SK-N-SH treated with all-trans-retinoic acid at 6 μM for 48 hours (cell line): ENCODE results near the gene ATXN10.

ENCODE experiments used
- ATAC-seq: fragments of 200-7000 bp; cut with Tn5 transposase; 3 replicates; pipeline ENCODE4 v1.9.1; 2020; ENCODE audit warnings: mild to moderate bottlenecking, moderate library complexity
- ARNTL ChIP-seq: fragments of 450-650 bp; formaldehyde crosslinking; IDR thresholded peaks from 2 replicates; pipeline ENCODE4 v1.5.0; 2020; ENCODE audit warnings: low read depth, mild to moderate bottlenecking, moderate library complexity, borderline replicate concordance
- GLIS3 ChIP-seq: fragments of 250-450 bp; sonication (Bioruptor Pico); IDR thresholded peaks from 2 replicates; pipeline ENCODE4 v1.5.0; 2020; ENCODE audit warnings: mild to moderate bottlenecking, moderate library complexity
- ISL1 ChIP-seq: fragments of 250-450 bp; sonication (Bioruptor Pico); IDR thresholded peaks from 2 replicates; pipeline ENCODE4 v2.1.2; 2022; ENCODE audit warnings: mild to moderate bottlenecking, moderate library complexity
- OSR1 ChIP-seq: fragments of 250-450 bp; sonication (Bioruptor Pico); IDR thresholded peaks from 2 replicates; pipeline ENCODE4 v1.8.0; 2022; ENCODE audit warnings: moderate library complexity, mild to moderate bottlenecking, inconsistent platforms
- PPARA ChIP-seq: fragments of 250-450 bp; sonication (Bioruptor Pico); IDR thresholded peaks from 2 replicates; pipeline ENCODE4 v1.5.0; 2020; ENCODE audit warnings: mild to moderate bottlenecking, borderline replicate concordance
- RARB ChIP-seq: fragments of 250-450 bp; sonication (Bioruptor Pico); IDR thresholded peaks from 2 replicates; pipeline ENCODE4 v1.8.0; 2021; ENCODE audit warnings: mild to moderate bottlenecking, moderate library complexity
- SNAI2 ChIP-seq: fragments of 250-450 bp; sonication (Bioruptor Pico); IDR thresholded peaks from 2 replicates; pipeline ENCODE4 v1.5.0; 2020; ENCODE audit warnings: mild to moderate bottlenecking, moderate library complexity
- TOX ChIP-seq: fragments of 250-450 bp; sonication (Bioruptor Pico); IDR thresholded peaks from 2 replicates; pipeline ENCODE4 v1.8.0; 2021; ENCODE audit warnings: mild to moderate bottlenecking, moderate library complexity, borderline replicate concordance
- ZC3H10 ChIP-seq: fragments of 250-450 bp; sonication (Bioruptor Pico); IDR thresholded peaks from 2 replicates; pipeline ENCODE4 v1.5.1; 2021; ENCODE audit warnings: mild to moderate bottlenecking, moderate library complexity
- ZFP3 ChIP-seq: fragments of 250-450 bp; sonication (Bioruptor Pico); IDR thresholded peaks from 2 replicates; pipeline ENCODE4 v1.5.0; 2020; ENCODE audit warnings: mild to moderate bottlenecking, moderate library complexity
- ZFP30 ChIP-seq: fragments of 450-650 bp; formaldehyde crosslinking; IDR thresholded peaks from 2 replicates; pipeline ENCODE4 v1.5.0; 2022; ENCODE audit warnings: mild to moderate bottlenecking, moderate library complexity
- ZNF565 ChIP-seq: fragments of 450-650 bp; formaldehyde crosslinking; conservative IDR thresholded peaks from 2 replicates; pipeline ENCODE4 v1.5.0; 2020; ENCODE audit warnings: low read depth, mild to moderate bottlenecking, moderate library complexity
- ZNF70 ChIP-seq: fragments of 450-650 bp; formaldehyde crosslinking; IDR thresholded peaks from 2 replicates; pipeline ENCODE4 v1.5.0; 2020; ENCODE audit warnings: mild to moderate bottlenecking, moderate library complexity
- ZNF8 ChIP-seq: fragments of 450-650 bp; formaldehyde crosslinking; IDR thresholded peaks from 2 replicates; pipeline ENCODE4 v1.5.0; 2020; ENCODE audit warnings: mild to moderate bottlenecking, moderate library complexity
- TF ChIP-seq, protein P1 (sequence below): fragments of 250-450 bp; sonication (Bioruptor Pico); IDR thresholded peaks from 2 replicates; pipeline ENCODE4 v1.8.0; 2021; ENCODE audit warnings: low read depth, mild to moderate bottlenecking, moderate library complexity, borderline replicate concordance
- TF ChIP-seq, protein P2 (sequence below): fragments of 250-450 bp; sonication (Bioruptor Pico); IDR thresholded peaks from 2 replicates; pipeline ENCODE4 v1.8.0; 2020; ENCODE audit warnings: mild to moderate bottlenecking, moderate library complexity, borderline replicate concordance
- TF ChIP-seq, protein P3 (sequence below): fragments of 250-450 bp; sonication (Bioruptor Pico); IDR thresholded peaks from 2 replicates; pipeline ENCODE4 v1.5.1; 2021; ENCODE audit warnings: mild to moderate bottlenecking, moderate library complexity
- TF ChIP-seq, protein P4 (sequence below): fragments of 250-450 bp; sonication (Bioruptor Pico); IDR thresholded peaks from 2 replicates; pipeline ENCODE4 v1.5.0; 2020; ENCODE audit warnings: mild to moderate bottlenecking, moderate library complexity

Gene ATXN10

DNA sequence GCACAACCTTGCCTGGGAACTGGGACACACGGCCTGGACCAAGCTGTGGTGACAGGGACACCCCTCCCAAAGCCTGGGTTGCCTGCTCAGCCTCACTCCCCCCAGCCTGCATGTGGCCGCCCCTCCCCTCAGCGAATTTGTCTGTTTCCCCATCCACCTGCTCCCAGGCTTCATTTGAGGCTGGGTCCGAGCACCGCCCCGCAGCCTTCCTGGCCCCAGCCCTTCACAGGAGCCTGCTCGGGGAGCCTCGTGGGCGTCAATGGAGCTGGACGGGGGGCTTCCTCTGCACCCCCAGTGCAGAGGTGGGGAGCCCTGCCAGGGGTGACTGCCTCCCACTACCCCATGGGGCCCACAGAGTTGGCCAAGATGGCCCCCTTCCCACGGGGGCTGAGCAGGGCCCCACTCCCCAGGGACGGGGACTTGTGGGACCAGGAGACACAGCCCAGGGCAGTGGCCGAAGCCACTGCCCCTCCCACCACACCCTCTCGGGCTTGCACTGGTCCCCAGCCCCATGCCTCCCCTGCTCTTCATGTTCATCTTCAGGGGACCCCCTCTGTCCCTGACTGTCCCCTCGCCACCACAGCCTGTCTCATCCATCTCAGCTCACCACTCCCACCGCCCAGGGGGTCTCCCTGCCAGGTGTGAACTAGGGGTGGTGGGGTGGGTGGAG, 213.7 kb downstream of the ATXN10 start:
- TF ChIP-seq, protein P1, sequence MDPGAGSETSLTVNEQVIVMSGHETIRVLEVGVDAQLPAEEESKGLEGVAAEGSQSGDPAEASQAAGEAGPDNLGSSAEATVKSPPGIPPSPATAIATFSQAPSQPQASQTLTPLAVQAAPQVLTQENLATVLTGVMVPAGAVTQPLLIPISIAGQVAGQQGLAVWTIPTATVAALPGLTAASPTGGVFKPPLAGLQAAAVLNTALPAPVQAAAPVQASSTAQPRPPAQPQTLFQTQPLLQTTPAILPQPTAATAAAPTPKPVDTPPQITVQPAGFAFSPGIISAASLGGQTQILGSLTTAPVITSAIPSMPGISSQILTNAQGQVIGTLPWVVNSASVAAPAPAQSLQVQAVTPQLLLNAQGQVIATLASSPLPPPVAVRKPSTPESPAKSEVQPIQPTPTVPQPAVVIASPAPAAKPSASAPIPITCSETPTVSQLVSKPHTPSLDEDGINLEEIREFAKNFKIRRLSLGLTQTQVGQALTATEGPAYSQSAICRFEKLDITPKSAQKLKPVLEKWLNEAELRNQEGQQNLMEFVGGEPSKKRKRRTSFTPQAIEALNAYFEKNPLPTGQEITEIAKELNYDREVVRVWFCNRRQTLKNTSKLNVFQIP = no peak
- TF ChIP-seq, protein P2, sequence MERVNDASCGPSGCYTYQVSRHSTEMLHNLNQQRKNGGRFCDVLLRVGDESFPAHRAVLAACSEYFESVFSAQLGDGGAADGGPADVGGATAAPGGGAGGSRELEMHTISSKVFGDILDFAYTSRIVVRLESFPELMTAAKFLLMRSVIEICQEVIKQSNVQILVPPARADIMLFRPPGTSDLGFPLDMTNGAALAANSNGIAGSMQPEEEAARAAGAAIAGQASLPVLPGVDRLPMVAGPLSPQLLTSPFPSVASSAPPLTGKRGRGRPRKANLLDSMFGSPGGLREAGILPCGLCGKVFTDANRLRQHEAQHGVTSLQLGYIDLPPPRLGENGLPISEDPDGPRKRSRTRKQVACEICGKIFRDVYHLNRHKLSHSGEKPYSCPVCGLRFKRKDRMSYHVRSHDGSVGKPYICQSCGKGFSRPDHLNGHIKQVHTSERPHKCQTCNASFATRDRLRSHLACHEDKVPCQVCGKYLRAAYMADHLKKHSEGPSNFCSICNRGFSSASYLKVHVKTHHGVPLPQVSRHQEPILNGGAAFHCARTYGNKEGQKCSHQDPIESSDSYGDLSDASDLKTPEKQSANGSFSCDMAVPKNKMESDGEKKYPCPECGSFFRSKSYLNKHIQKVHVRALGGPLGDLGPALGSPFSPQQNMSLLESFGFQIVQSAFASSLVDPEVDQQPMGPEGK (CRISPR knock-in tag) = no peak
- TF ChIP-seq PPARA (CRISPR knock-in tag) (no peak), ZNF8 (CRISPR knock-in tag) (no peak), ZNF70 (CRISPR knock-in tag) (no peak), GLIS3 (CRISPR knock-in tag) (no peak), ZFP30 (CRISPR knock-in tag) (no peak), ZC3H10 (CRISPR knock-in tag) (no peak), ISL1 (no peak)
- TF ChIP-seq, protein P3, sequence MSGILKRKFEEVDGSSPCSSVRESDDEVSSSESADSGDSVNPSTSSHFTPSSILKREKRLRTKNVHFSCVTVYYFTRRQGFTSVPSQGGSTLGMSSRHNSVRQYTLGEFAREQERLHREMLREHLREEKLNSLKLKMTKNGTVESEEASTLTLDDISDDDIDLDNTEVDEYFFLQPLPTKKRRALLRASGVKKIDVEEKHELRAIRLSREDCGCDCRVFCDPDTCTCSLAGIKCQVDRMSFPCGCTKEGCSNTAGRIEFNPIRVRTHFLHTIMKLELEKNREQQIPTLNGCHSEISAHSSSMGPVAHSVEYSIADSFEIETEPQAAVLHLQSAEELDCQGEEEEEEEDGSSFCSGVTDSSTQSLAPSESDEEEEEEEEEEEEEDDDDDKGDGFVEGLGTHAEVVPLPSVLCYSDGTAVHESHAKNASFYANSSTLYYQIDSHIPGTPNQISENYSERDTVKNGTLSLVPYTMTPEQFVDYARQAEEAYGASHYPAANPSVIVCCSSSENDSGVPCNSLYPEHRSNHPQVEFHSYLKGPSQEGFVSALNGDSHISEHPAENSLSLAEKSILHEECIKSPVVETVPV (CRISPR knock-in tag) = no peak
- no peak for ATAC-seq

DNA sequence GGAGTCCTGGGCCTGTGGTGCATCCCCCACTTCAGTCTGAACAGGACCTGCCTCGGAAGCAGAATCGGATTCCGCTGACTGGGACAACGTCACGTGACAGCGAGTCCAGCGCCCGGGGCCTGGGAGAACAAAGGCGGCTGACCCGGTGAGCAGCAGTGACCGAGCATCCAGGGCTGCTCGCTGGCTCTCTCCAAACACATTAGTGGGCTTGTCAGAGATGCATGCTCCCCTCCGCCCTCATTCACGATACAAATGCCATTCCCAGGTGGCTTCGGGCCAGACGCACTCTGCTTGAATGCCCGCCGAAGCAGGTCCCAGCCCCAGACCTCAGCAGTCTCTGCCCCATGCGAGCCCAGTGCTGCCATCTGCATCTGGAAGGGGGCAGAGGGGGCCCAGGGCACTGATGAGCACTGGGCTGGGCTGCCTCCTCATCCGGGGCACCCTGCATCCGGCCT, 214.3 kb downstream of the ATXN10 start:
- no peak for ATAC-seq

More for the DNA sequence above, 214.3 kb downstream of the ATXN10 start:
- TF ChIP-seq ZNF565 (CRISPR knock-in tag) (no peak), RARB (CRISPR knock-in tag) (no peak), ARNTL (CRISPR knock-in tag) (no peak), ZC3H10 (CRISPR knock-in tag) (no peak), GLIS3 (CRISPR knock-in tag) (no peak), ZNF70 (CRISPR knock-in tag) (no peak), OSR1 (CRISPR knock-in tag) (no peak), ZFP30 (CRISPR knock-in tag) (no peak), SNAI2 (CRISPR knock-in tag) (no peak), ISL1 (no peak), TOX (no peak), ZNF8 (CRISPR knock-in tag) (no peak), ZFP3 (CRISPR knock-in tag) (no peak), PPARA (CRISPR knock-in tag) (no peak)
- TF ChIP-seq, protein P2 (CRISPR knock-in tag) = no peak
- TF ChIP-seq, protein P1 = no peak
- TF ChIP-seq, protein P4, sequence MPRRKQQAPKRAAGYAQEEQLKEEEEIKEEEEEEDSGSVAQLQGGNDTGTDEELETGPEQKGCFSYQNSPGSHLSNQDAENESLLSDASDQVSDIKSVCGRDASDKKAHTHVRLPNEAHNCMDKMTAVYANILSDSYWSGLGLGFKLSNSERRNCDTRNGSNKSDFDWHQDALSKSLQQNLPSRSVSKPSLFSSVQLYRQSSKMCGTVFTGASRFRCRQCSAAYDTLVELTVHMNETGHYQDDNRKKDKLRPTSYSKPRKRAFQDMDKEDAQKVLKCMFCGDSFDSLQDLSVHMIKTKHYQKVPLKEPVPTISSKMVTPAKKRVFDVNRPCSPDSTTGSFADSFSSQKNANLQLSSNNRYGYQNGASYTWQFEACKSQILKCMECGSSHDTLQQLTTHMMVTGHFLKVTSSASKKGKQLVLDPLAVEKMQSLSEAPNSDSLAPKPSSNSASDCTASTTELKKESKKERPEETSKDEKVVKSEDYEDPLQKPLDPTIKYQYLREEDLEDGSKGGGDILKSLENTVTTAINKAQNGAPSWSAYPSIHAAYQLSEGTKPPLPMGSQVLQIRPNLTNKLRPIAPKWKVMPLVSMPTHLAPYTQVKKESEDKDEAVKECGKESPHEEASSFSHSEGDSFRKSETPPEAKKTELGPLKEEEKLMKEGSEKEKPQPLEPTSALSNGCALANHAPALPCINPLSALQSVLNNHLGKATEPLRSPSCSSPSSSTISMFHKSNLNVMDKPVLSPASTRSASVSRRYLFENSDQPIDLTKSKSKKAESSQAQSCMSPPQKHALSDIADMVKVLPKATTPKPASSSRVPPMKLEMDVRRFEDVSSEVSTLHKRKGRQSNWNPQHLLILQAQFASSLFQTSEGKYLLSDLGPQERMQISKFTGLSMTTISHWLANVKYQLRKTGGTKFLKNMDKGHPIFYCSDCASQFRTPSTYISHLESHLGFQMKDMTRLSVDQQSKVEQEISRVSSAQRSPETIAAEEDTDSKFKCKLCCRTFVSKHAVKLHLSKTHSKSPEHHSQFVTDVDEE (CRISPR knock-in tag) = no peak
- TF ChIP-seq, protein P3 (CRISPR knock-in tag) = no peak
